HG02571 (cell line): ENCODE measurements around the gene CDH8.
"Not testable (repeated sequence)": the region's sequence is repeated elsewhere in the genome, so short reads cannot be mapped to it uniquely, and the experiment has no call there.

Experiments
- ATAC-seq: cut with Tn5 transposase; IDR thresholded peaks from one replicate; pipeline ENCODE4 v1.9.1; 2021; ENCODE audit warnings: mild to moderate bottlenecking, moderate library complexity; ENCODE audit not compliant: unreplicated experiment

The CDH8 gene

DNA sequence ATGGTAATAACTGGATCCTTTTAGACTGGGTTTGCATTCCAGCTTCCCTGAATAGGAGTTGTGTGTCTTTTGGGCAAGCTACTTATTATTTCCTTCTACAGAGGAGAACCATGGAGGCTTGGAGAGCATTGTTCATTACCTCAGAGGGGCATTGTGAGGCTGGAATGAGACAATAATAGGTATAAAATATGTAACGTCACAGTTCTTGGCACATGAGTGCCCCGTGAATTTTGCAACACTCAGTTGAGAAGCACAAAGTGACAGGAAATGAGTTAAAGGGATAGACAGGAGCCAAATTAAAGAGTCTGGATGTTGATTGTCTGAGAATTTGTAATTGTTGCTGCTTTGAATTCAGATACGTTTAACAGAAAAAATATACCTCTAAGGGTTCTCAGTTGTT, 92.2 kb downstream of the CDH8 start:
- ATAC-seq: no peak

- ATAC-seq: no peak
These were observed 95.6 kb downstream of the CDH8 start for GRCh38 chr16:61940611-61941010.

- no peak for ATAC-seq
These were observed 98.6 kb downstream of the CDH8 start for GRCh38 chr16:61937646-61938045.

- no peak for ATAC-seq
These were observed 99.7 kb downstream of the CDH8 start for GRCh38 chr16:61936522-61936921.

DNA sequence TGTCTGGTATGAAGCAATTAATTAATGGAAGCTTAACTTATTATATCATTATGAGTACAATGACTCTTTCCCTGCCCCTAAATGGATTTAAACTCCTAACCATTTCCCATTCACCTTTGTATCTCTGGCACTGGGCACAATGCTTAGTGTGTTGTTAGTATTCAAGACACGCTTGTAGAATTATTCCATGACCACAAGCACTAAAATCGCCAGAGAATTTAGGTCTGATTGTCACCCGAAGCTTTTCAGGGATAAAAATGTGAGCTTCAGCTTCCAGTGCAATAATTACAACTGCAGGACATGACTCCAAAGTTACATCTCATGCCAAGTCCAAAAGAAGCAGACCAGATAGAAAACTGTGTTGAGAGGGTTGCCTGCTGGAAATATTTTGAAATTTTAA, 101.6 kb downstream of the CDH8 start:
- no peak for ATAC-seq

DNA sequence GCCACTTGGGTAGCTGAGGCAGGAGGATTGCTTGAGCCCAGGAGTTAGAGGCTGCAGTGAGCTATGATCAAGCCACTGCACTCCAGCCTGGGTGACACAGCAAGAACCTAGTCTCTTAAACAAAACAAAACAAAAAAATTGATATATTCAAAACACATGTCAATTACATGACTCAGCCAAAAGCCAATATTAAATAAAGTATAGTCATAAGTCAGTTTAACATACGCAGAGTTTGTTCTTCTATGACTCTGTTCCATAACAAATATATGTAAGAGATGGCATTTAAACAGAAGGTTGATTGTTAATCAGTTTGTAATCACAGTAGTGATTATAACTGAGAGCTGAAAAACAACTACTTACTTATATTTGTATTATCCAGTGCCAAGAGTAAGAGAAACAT, 106.5 kb downstream of the CDH8 start:
- no peak for ATAC-seq

- no peak for ATAC-seq
These were observed 109.5 kb downstream of the CDH8 start for GRCh38 chr16:61926766-61927165.

DNA sequence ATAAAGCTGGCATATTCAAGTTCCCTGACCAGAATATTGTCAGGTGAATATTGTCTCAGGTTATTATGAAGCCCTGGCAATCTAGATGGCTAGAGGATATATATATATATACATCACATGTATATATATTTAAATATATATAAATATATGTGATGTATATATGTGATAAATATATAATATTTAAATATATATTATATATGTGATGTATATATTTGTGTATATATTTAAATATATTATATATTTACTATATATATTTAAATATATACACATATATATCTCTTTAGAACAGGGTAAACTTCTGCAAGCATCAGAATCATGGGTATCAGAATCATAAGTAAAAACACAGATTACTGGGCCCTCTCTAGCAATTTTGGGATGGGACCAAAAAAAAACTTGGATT, 112.6 kb downstream of the CDH8 start:
- ATAC-seq: no peak

- ATAC-seq: no peak
These were observed 114.9 kb downstream of the CDH8 start for GRCh38 chr16:61921373-61921772.

- not testable (repeated sequence) for ATAC-seq
These were observed 118.1 kb downstream of the CDH8 start for GRCh38 chr16:61917865-61918826.

DNA sequence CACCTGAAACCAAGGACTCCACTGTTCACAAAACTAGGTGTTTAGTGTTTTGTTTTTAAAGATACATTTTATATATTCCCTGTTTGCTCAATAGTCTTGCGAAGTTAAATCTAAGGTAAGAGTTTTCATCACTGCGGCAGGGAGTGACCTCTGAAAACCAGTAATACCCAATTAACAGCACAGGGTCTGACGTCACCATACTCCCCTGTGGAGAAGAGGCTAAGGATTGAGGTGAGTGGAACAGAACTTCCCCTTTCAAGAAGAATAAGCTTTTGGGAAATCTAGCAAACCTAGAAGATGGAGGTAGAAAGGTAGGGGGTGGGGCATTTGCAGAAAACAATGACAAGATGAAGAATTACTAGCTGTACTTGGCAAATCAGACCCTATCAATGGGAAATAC, 120.7 kb downstream of the CDH8 start:
- no peak for ATAC-seq

DNA sequence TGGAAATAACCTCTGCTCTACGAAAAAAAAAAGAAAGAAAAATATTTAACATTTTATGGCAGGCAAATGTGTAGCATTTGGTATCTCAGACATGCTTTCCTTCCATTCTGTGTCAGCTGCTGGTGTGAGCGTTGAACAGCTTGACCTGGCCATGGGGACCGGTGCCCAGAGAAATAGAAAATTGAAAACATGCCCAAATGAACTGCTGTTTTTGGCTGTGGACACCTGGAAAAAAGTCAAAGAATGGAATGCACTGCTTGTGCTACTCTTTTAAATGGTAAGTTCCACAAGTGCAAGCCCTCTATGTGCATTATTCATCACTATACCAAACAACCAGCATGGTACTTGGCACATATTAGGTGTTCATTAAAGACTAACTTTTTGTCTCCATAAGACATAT, 127.2 kb downstream of the CDH8 start:
- no peak for ATAC-seq

- no peak for ATAC-seq
These were observed 127.8 kb downstream of the CDH8 start for GRCh38 chr16:61908426-61908825.

- no peak for ATAC-seq
These were observed 134.5 kb downstream of the CDH8 start for GRCh38 chr16:61901689-61902088.

GRCh38 chr16:61900482-61900881, 135.8 kb downstream of the CDH8 start:
- ATAC-seq: no peak

- ATAC-seq: no peak
These were observed 138.6 kb downstream of the CDH8 start for GRCh38 chr16:61897657-61898056.

GRCh38 chr16:61892531-61892930, 143.7 kb downstream of the CDH8 start:
- no peak for ATAC-seq

DNA sequence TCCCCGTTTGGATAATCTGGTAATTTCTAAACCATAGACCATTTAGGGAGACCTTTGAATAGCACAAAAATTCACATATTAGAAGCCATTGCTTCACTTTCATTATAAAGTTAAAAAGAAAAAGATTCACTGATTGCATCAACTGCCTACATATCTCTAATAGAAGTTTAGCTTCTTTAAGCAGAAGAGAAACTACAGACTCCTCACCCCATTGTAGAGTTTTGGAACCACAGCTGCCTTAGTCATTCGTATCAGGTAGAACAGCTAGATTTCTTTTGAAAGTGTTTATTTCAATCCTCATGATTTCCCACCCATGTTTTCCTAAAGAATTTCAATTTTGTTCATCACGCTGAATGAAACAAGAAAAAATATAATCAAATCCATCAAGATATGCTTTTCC, 144.8 kb downstream of the CDH8 start:
- no peak for ATAC-seq

DNA sequence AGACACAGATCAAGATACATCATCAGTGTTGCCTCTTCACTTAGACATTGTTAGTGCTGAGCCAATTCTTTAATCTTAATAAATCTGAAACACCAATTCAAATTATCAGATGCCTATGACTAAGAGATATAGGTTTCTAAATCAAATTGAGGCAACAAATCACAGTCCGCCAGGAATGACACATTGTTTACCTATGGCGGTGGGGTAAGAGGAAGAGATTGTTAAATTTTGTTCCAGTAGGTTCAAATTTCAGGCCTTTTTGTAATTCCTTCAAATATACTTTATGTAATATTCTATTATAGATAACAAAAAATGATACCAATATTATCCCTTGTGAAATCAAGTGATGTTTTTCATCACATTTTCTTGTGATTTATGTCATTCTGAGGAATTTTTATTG, 145.9 kb downstream of the CDH8 start:
- no peak for ATAC-seq

- ATAC-seq: no peak
These were observed 148.3 kb downstream of the CDH8 start for GRCh38 chr16:61887903-61888302.

DNA sequence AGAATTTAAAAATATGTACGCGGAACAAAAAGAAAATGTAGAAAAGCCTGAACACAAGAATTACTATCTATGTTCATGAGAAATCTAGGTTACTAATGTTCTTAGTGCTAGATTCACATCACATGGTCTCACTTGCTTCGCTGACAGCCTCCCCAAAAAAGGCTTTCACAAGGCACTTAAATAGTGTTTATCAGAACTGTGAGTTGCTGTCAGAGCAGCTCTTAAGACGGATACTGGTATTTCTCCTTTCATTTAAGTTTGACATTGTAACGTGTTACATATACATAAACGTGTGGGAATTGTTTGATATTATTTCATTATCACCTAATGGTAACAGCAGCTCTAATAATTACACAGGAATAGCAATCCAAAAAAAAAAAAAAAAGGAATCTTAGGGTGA, 150.9 kb downstream of the CDH8 start:
- ATAC-seq: no peak

DNA sequence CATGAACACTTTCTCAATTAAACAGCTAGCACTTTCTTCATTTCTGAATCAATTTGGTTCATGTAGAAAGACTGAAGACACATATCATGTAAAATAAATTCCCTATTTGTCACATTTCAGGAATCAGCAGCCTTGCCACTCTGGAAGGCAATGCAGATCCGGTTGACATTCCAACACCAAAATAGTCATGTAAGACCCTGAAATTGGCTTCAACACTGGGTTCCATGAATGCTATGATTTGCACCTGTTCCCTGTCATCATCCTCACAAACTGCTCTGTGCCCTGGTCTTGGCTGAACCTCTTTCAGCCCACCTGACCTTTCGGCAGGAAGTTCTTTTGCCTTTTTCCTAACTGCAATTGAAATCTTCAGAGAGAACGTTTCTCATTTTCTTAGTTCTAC, 156.9 kb downstream of the CDH8 start:
- no peak for ATAC-seq

GRCh38 chr16:61877436-61877835, 158.8 kb downstream of the CDH8 start:
- no peak for ATAC-seq
